HG03432 (cell line): Measurements from ENCODE around the gene EIF2AK3.
A peak's percentile ranks its signal among the peaks of the same experiment; 100 is the strongest.
"Not testable (repeated sequence)": the region's sequence is repeated elsewhere in the genome, so short reads cannot be mapped to it uniquely, and the experiment has no call there.

Experiments used
- ATAC-seq: cut with Tn5 transposase; IDR thresholded peaks from one replicate; pipeline ENCODE4 v1.9.1; 2021; ENCODE audit warnings: mild to moderate bottlenecking, moderate library complexity; ENCODE audit not compliant: unreplicated experiment

Gene EIF2AK3

GRCh38 chr2:88627055-88627855 lies at the start of gene EIF2AK3:
TSS of gene EIF2AK3 (minus strand) at chr2:88627464. CDS start at chr2:88627274, 190 bp downstream.
- peak; percentile 84 for ATAC-seq

- no peak for ATAC-seq
Measured at GRCh38 chr2:88673363-88673762, 46.1 kb upstream of the EIF2AK3 start.

GRCh38 chr2:88671786-88672427 lies 44.6 kb upstream of the EIF2AK3 start:
- no peak for ATAC-seq

- peak; percentile 83 for ATAC-seq
Measured at GRCh38 chr2:88669482-88670214, 42.4 kb upstream of the EIF2AK3 start.

- ATAC-seq: no peak
Measured at GRCh38 chr2:88668862-88669261, 41.6 kb upstream of the EIF2AK3 start.

- no peak for ATAC-seq
Measured at GRCh38 chr2:88667219-88667618, 40.0 kb upstream of the EIF2AK3 start.

GRCh38 chr2:88666576-88666975 lies 39.3 kb upstream of the EIF2AK3 start:
- ATAC-seq: no peak

- ATAC-seq: no peak
Measured at GRCh38 chr2:88660622-88661021, 33.4 kb upstream of the EIF2AK3 start.

- no peak for ATAC-seq
Measured at GRCh38 chr2:88659538-88659915, 32.3 kb upstream of the EIF2AK3 start.

- no peak for ATAC-seq
Measured at GRCh38 chr2:88658881-88659537, 31.7 kb upstream of the EIF2AK3 start.

GRCh38 chr2:88658326-88658725 lies 31.1 kb upstream of the EIF2AK3 start:
- ATAC-seq: no peak

- no peak for ATAC-seq
Measured at GRCh38 chr2:88657131-88657530, 29.9 kb upstream of the EIF2AK3 start.

- ATAC-seq: no peak
Measured at GRCh38 chr2:88656690-88657089, 29.4 kb upstream of the EIF2AK3 start.

- no peak for ATAC-seq
Measured at GRCh38 chr2:88654714-88655113, 27.4 kb upstream of the EIF2AK3 start.

GRCh38 chr2:88651646-88652045 lies 24.4 kb upstream of the EIF2AK3 start:
- ATAC-seq: no peak

GRCh38 chr2:88645291-88645882 lies 18.1 kb upstream of the EIF2AK3 start:
- not testable (repeated sequence) for ATAC-seq

GRCh38 chr2:88642278-88642677 lies 15.0 kb upstream of the EIF2AK3 start:
- no peak for ATAC-seq

GRCh38 chr2:88641330-88641729 lies 14.1 kb upstream of the EIF2AK3 start:
- ATAC-seq: no peak

- ATAC-seq: no peak
Measured at GRCh38 chr2:88639865-88640264, 12.6 kb upstream of the EIF2AK3 start.

GRCh38 chr2:88638743-88639142 lies 11.5 kb upstream of the EIF2AK3 start:
- no peak for ATAC-seq

GRCh38 chr2:88638123-88638650 lies 10.9 kb upstream of the EIF2AK3 start:
- ATAC-seq: no peak
